Measurements from ENCODE around the gene CAMK4. TPM values are rescaled to one million over a fixed set of nuclear protein-coding genes. Genes with fewer than 3 reads are reported as not detected.

The CAMK4 gene
- total RNA-seq, 2 experiments from 2014 or later, result 66.6 to 68.0 TPM

- H3K27ac Mint-ChIP-seq, result no peak overlapping the region
- peaks cover 22% of the 10 kb centered on the region for H3K9me3 Mint-ChIP-seq
- DNase-seq, result no peak
- H3K27me3 Mint-ChIP-seq, result no peaks in the 10 kb centered on the region
- no peak overlapping the region for H3K4me3 Mint-ChIP-seq
- H3K4me1 Mint-ChIP-seq, result peaks cover 64% of the 10 kb centered on the region
- H3K36me3 Mint-ChIP-seq, result peaks cover 53% of the 10 kb centered on the region
These were observed 35.5 kb downstream of the CAMK4 start for GRCh38 chr5:111259636-111260035.

GRCh38 chr5:111261610-111262009 lies 37.4 kb downstream of the CAMK4 start:
- no peak overlapping the region for H3K4me3 Mint-ChIP-seq
- peaks cover 59% of the 10 kb centered on the region for H3K36me3 Mint-ChIP-seq
- H3K4me1 Mint-ChIP-seq, result peaks cover 58% of the 10 kb centered on the region
- DNase-seq, result no peak
- no peaks in the 10 kb centered on the region for H3K27me3 Mint-ChIP-seq
- H3K9me3 Mint-ChIP-seq, result peaks cover 27% of the 10 kb centered on the region
- no peak overlapping the region for H3K27ac Mint-ChIP-seq

- peaks cover 59% of the 10 kb centered on the region for H3K36me3 Mint-ChIP-seq
- no peak overlapping the region for H3K27ac Mint-ChIP-seq
- peaks cover 25% of the 10 kb centered on the region for H3K9me3 Mint-ChIP-seq
- no peak overlapping the region for H3K4me3 Mint-ChIP-seq
- DNase-seq, result no peak
- H3K4me1 Mint-ChIP-seq, result peaks cover 54% of the 10 kb centered on the region
- no peaks in the 10 kb centered on the region for H3K27me3 Mint-ChIP-seq
These were observed 38.0 kb downstream of the CAMK4 start for GRCh38 chr5:111262153-111262552.

- DNase-seq, result no peak
- Mint-ChIP-seq H3K36me3 (peaks cover 56% of the 10 kb centered on the region), H3K4me1 (peaks cover 51% of the 10 kb centered on the region), H3K27ac (peak overlapping the region; percentile 57), H3K9me3 (peaks cover 21% of the 10 kb centered on the region), H3K4me3 (no peak overlapping the region), H3K27me3 (no peaks in the 10 kb centered on the region)
These were observed 38.6 kb downstream of the CAMK4 start for GRCh38 chr5:111262815-111263214.

GRCh38 chr5:111266491-111266890 lies 42.3 kb downstream of the CAMK4 start:
- peaks cover 74% of the 10 kb centered on the region for H3K36me3 Mint-ChIP-seq
- H3K4me3 Mint-ChIP-seq, result no peak overlapping the region
- no peak for DNase-seq
- H3K4me1 Mint-ChIP-seq, result peaks cover 61% of the 10 kb centered on the region
- peaks cover 30% of the 10 kb centered on the region for H3K9me3 Mint-ChIP-seq
- H3K27me3 Mint-ChIP-seq, result no peaks in the 10 kb centered on the region
- peak overlapping the region; percentile 13 for H3K27ac Mint-ChIP-seq

GRCh38 chr5:111268300-111268699 lies 44.1 kb downstream of the CAMK4 start:
- H3K9me3 Mint-ChIP-seq, result peaks cover 34% of the 10 kb centered on the region
- H3K4me1 Mint-ChIP-seq, result peaks cover 67% of the 10 kb centered on the region
- H3K27me3 Mint-ChIP-seq, result no peaks in the 10 kb centered on the region
- H3K4me3 Mint-ChIP-seq, result no peak overlapping the region
- no peak for DNase-seq
- H3K36me3 Mint-ChIP-seq, result peaks cover 74% of the 10 kb centered on the region
- peak overlapping the region; percentile 47 for H3K27ac Mint-ChIP-seq

GRCh38 chr5:111271885-111272284 lies 47.7 kb downstream of the CAMK4 start:
- DNase-seq, result no peak
- no peak overlapping the region for H3K4me3 Mint-ChIP-seq
- peak overlapping the region; percentile 80 for H3K27ac Mint-ChIP-seq
- H3K9me3 Mint-ChIP-seq, result peaks cover 18% of the 10 kb centered on the region
- peaks cover 60% of the 10 kb centered on the region for H3K4me1 Mint-ChIP-seq
- H3K27me3 Mint-ChIP-seq, result no peaks in the 10 kb centered on the region
- H3K36me3 Mint-ChIP-seq, result peaks cover 52% of the 10 kb centered on the region

GRCh38 chr5:111277061-111277460 lies 52.9 kb downstream of the CAMK4 start:
- H3K4me3 Mint-ChIP-seq, result no peak overlapping the region
- H3K9me3 Mint-ChIP-seq, result peaks cover 2% of the 10 kb centered on the region
- no peaks in the 10 kb centered on the region for H3K27me3 Mint-ChIP-seq
- H3K4me1 Mint-ChIP-seq, result peaks cover 59% of the 10 kb centered on the region
- H3K36me3 Mint-ChIP-seq, result peaks cover 24% of the 10 kb centered on the region
- H3K27ac Mint-ChIP-seq, result peak overlapping the region; percentile 34
- DNase-seq, result no peak

GRCh38 chr5:111278858-111279504 lies 54.8 kb downstream of the CAMK4 start:
- Mint-ChIP-seq H3K9me3 (peaks cover 2% of the 10 kb centered on the region), H3K27ac (peak overlapping the region; percentile 84), H3K27me3 (no peaks in the 10 kb centered on the region), H3K36me3 (peaks cover 23% of the 10 kb centered on the region), H3K4me1 (peaks cover 67% of the 10 kb centered on the region), H3K4me3 (peak overlapping the region; percentile 54)
- DNase-seq, result peak; percentile 77

- H3K9me3 Mint-ChIP-seq, result peaks cover 2% of the 10 kb centered on the region
- H3K27ac Mint-ChIP-seq, result peak overlapping the region; percentile 6
- peaks cover 19% of the 10 kb centered on the region for H3K36me3 Mint-ChIP-seq
These were observed 56.2 kb downstream of the CAMK4 start for GRCh38 chr5:111280282-111280951.

GRCh38 chr5:111282798-111283197 lies 58.6 kb downstream of the CAMK4 start:
- no peak for DNase-seq
- Mint-ChIP-seq H3K27me3 (no peaks in the 10 kb centered on the region), H3K4me1 (peaks cover 63% of the 10 kb centered on the region), H3K27ac (no peak overlapping the region), H3K36me3 (peaks cover 17% of the 10 kb centered on the region), H3K4me3 (no peak overlapping the region), H3K9me3 (no peaks in the 10 kb centered on the region)

More at GRCh38 chr5:111280282-111280951, 56.2 kb downstream of the CAMK4 start:
- H3K4me1 Mint-ChIP-seq, result peaks cover 64% of the 10 kb centered on the region
- no peaks in the 10 kb centered on the region for H3K27me3 Mint-ChIP-seq
- DNase-seq, result no peak
- H3K4me3 Mint-ChIP-seq, result no peak overlapping the region

- peaks cover 2% of the 10 kb centered on the region for H3K9me3 Mint-ChIP-seq
- H3K4me3 Mint-ChIP-seq, result no peak overlapping the region
- no peak for DNase-seq
- H3K27ac Mint-ChIP-seq, result no peak overlapping the region
- peaks cover 28% of the 10 kb centered on the region for H3K36me3 Mint-ChIP-seq
- H3K27me3 Mint-ChIP-seq, result no peaks in the 10 kb centered on the region
- peaks cover 66% of the 10 kb centered on the region for H3K4me1 Mint-ChIP-seq
These were observed 60.6 kb downstream of the CAMK4 start for GRCh38 chr5:111284825-111285224.

GRCh38 chr5:111294551-111294950 lies 70.4 kb downstream of the CAMK4 start:
- H3K36me3 Mint-ChIP-seq, result peaks cover 43% of the 10 kb centered on the region
- no peak overlapping the region for H3K27ac Mint-ChIP-seq
- peaks cover 42% of the 10 kb centered on the region for H3K4me1 Mint-ChIP-seq
- H3K27me3 Mint-ChIP-seq, result no peaks in the 10 kb centered on the region
- DNase-seq, result no peak
- H3K9me3 Mint-ChIP-seq, result peaks cover 11% of the 10 kb centered on the region
- no peak overlapping the region for H3K4me3 Mint-ChIP-seq

- DNase-seq, result no peak
- Mint-ChIP-seq H3K4me1 (peaks cover 41% of the 10 kb centered on the region), H3K36me3 (peaks cover 37% of the 10 kb centered on the region), H3K9me3 (peaks cover 13% of the 10 kb centered on the region), H3K27ac (no peak overlapping the region), H3K27me3 (no peaks in the 10 kb centered on the region), H3K4me3 (no peak overlapping the region)
These were observed 71.5 kb downstream of the CAMK4 start for GRCh38 chr5:111295649-111296048.

GRCh38 chr5:111296570-111296969 lies 72.4 kb downstream of the CAMK4 start:
- H3K36me3 Mint-ChIP-seq, result peaks cover 39% of the 10 kb centered on the region
- no peak for DNase-seq
- peaks cover 43% of the 10 kb centered on the region for H3K4me1 Mint-ChIP-seq

GRCh38 chr5:111299067-111299481 lies 74.9 kb downstream of the CAMK4 start:
- Mint-ChIP-seq H3K27ac (peak overlapping the region; percentile 90), H3K9me3 (peaks cover 18% of the 10 kb centered on the region), H3K36me3 (peaks cover 39% of the 10 kb centered on the region), H3K27me3 (no peaks in the 10 kb centered on the region), H3K4me1 (peaks cover 46% of the 10 kb centered on the region), H3K4me3 (no peak overlapping the region)
- no peak for DNase-seq

More at GRCh38 chr5:111296570-111296969, 72.4 kb downstream of the CAMK4 start:
- peaks cover 16% of the 10 kb centered on the region for H3K9me3 Mint-ChIP-seq
- H3K4me3 Mint-ChIP-seq, result no peak overlapping the region
- H3K27ac Mint-ChIP-seq, result no peak overlapping the region
- H3K27me3 Mint-ChIP-seq, result no peaks in the 10 kb centered on the region
